CD4-positive, alpha-beta T cell treated with Interleukin-15 for 1 hour (primary cell): ENCODE data around the gene RPS27A.
A peak's percentile ranks its signal among the peaks of the same experiment; 100 is the strongest.
"Not testable (repeated sequence)": the region's sequence is repeated elsewhere in the genome, so short reads cannot be mapped to it uniquely, and the experiment has no call there.

Source experiments
- DNase-seq: peaks from one replicate; pipeline ENCODE4 v3.0.0-alpha.2; 2020

Gene RPS27A

GRCh38 chr2:55239656-55240222, 7.3 kb downstream of the RPS27A start:
- no peak for DNase-seq

GRCh38 chr2:55241582-55241981, 9.1 kb downstream of the RPS27A start:
- DNase-seq: not testable (repeated sequence)

- DNase-seq: no peak
Measured at GRCh38 chr2:55242617-55243016, 10.1 kb downstream of the RPS27A start.

- DNase-seq: no peak
Measured at GRCh38 chr2:55245411-55245810, 12.9 kb downstream of the RPS27A start.

GRCh38 chr2:55247025-55247424, 14.5 kb downstream of the RPS27A start:
- DNase-seq: no peak

- DNase-seq: no peak
Measured at GRCh38 chr2:55252832-55253231, 20.3 kb downstream of the RPS27A start.

- not testable (repeated sequence) for DNase-seq
Measured at GRCh38 chr2:55259586-55259985, 27.1 kb downstream of the RPS27A start.

GRCh38 chr2:55268288-55268906, 35.9 kb downstream of the RPS27A start:
- no peak for DNase-seq

GRCh38 chr2:55268907-55269644, 36.6 kb downstream of the RPS27A start, which contains the start of gene MTIF2:
MTIF2 (minus strand) TSS chr2:55269231; CDS start chr2:55263858, 5,373 bp downstream.
- peak; percentile 90 for DNase-seq

- no peak for DNase-seq
Measured at GRCh38 chr2:55269645-55269990, 37.1 kb downstream of the RPS27A start.

- not testable (repeated sequence) for DNase-seq
Measured at GRCh38 chr2:55274346-55274745, 41.9 kb downstream of the RPS27A start.

- no peak for DNase-seq
Measured at GRCh38 chr2:55277310-55277709, 44.8 kb downstream of the RPS27A start.

GRCh38 chr2:55279214-55279835, 46.8 kb downstream of the RPS27A start:
- not testable (repeated sequence) for DNase-seq

- DNase-seq: not testable (repeated sequence)
Measured at GRCh38 chr2:55279859-55280424, 47.5 kb downstream of the RPS27A start.

GRCh38 chr2:55280851-55281546, 48.5 kb downstream of the RPS27A start:
- DNase-seq: not testable (repeated sequence)

- DNase-seq: peak; percentile 89
Measured at GRCh38 chr2:55282110-55282917, 49.8 kb downstream of the RPS27A start.

GRCh38 chr2:55283083-55283482, 50.6 kb downstream of the RPS27A start:
- no peak for DNase-seq
